Rectal smooth muscle tissue (tissue), 1 donor: ENCODE measurements around the gene FADD.

Source experiments
- H3K27ac ChIP-seq: one replicate; pipeline ENCODE4 v1.7.0; 2013; ENCODE audit warnings: low read depth, low read length, inconsistent platforms
- H3K27me3 ChIP-seq: one replicate; pipeline ENCODE4 v1.7.0; 2013; ENCODE audit warnings: low read length; ENCODE audit not compliant: control insufficient read depth, insufficient read depth
- H3K36me3 ChIP-seq: one replicate; pipeline ENCODE4 v1.7.0; 2013; ENCODE audit warnings: low read length; ENCODE audit not compliant: control insufficient read depth, insufficient read depth
- H3K4me1 ChIP-seq: one replicate; pipeline ENCODE4 v1.7.0; 2013; ENCODE audit warnings: low read length; ENCODE audit not compliant: control insufficient read depth, insufficient read depth
- H3K4me3 ChIP-seq: one replicate; pipeline ENCODE4 v1.7.0; 2013; ENCODE audit warnings: low read length
- H3K9ac ChIP-seq: one replicate; pipeline ENCODE4 v1.7.0; 2013; ENCODE audit warnings: low read length

Gene FADD

DNA sequence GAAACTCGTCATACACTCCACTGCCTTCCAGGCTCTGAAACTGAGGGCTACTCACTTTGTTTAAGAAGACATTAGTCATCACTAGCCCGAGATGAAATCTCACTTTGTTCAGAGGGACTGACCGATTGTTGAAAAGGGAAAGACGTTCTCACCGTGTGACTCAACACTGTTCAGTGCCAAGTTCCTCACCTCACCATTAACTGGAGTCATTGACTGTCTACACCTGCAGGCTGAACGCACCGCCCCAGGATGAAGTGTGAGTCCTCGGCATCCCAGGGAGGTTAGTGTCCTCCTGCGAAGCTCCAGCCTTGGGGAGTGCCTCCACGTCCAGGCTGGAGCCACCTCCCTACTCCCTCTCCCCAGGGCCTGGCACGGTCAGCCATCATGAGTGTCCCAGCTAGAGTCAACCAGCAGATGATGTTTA, 30.4 kb downstream of the FADD start:
- Histone ChIP-seq H3K36me3 (no peaks in the 10 kb centered on the region), H3K4me3 (no peak overlapping the region), H3K27me3 (no peaks in the 10 kb centered on the region), H3K4me1 (no peaks in the 10 kb centered on the region), H3K27ac (no peak overlapping the region), H3K9ac (no peak overlapping the region)

DNA sequence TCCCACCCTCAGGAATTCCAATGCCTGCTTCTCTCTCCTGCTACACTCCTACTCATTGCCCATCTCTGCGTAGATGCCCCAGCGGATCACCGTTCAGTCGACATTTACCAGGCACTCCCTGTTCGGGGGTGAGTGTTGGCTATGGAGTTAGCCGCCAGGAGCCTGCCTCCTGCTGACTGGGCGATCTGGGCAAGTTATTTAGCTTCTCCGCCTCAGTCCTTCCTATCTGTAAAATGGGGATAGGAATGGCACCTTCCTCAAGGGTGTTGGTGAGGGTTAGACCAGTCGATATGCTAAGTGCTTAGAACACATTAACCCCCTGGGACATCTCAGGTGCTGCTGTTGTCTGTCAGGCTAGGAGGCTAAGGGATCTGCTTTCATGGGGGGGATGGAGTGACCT, 30.9 kb downstream of the FADD start:
- H3K4me3 ChIP-seq = no peak overlapping the region
- no peak overlapping the region for H3K9ac ChIP-seq
- no peak overlapping the region for H3K27ac ChIP-seq
- no peaks in the 10 kb centered on the region for H3K4me1 ChIP-seq
- no peaks in the 10 kb centered on the region for H3K36me3 ChIP-seq
- no peaks in the 10 kb centered on the region for H3K27me3 ChIP-seq

DNA sequence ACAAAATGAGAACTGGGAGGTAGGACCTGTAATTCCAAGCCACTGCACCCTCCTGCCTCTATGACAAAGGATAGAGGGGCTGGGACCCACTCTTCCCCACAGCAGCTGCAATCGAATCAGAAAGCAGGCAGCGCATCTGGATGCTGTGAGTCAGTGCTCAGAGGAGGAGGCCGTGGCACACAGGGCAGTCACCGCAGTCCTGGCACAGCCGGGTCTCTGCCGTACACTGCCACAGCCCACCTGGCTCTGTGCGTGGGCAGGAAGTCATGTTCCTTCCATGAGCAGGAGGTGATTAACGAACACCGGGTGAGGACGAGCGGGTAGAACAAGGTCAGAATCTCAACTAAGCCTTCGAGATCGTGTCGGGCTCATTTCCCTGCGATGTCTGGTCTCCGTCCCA, 37.2 kb downstream of the FADD start:
- H3K27me3 ChIP-seq = peaks cover 4% of the 10 kb centered on the region
- no peaks in the 10 kb centered on the region for H3K36me3 ChIP-seq
- no peak overlapping the region for H3K4me3 ChIP-seq
- H3K9ac ChIP-seq = no peak overlapping the region
- no peak overlapping the region for H3K27ac ChIP-seq
- no peaks in the 10 kb centered on the region for H3K4me1 ChIP-seq

DNA sequence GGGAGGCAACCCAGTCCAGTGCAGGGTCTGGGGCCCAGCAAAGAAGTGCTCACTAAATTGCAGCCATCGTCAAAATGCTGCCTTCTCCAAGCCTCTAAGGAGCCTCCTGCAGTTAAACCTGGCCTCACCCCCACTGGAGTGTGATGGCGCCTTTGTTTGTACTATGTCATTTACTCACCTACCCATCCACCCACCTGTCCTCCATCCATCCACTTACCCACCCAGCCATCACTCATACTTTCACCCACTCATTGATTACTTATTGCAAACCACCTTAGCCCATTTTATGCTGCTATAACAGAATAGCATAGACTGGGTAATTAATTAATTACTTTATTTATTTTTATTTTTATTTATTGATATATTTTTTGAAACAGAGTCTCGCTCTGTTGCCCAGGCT, 38.6 kb downstream of the FADD start:
- peaks cover 4% of the 10 kb centered on the region for H3K27me3 ChIP-seq
- no peak overlapping the region for H3K4me3 ChIP-seq
- no peak overlapping the region for H3K9ac ChIP-seq
- H3K4me1 ChIP-seq = no peaks in the 10 kb centered on the region
- no peak overlapping the region for H3K27ac ChIP-seq
- no peaks in the 10 kb centered on the region for H3K36me3 ChIP-seq

DNA sequence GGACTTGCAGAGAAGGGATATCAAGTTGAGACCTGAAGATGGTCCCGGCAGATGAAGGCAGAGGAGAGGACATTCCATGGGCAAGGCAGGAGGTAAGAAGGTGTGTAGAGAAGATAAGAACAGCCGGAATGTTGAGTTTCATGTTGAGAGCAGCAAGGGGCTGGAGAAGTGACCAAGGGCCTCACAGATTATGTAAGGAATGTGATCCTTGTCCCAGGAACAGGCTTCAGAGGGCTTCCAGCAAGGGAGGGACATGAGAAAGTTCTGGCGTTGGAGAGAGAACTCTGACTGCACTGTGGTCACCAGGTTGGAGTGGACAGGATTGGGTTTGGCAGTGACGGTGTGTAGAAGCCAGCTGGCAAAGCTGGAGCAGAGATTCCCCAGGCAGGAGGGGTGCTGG, 39.8 kb downstream of the FADD start:
- H3K4me1 ChIP-seq = no peaks in the 10 kb centered on the region
- no peak overlapping the region for H3K4me3 ChIP-seq
- no peaks in the 10 kb centered on the region for H3K36me3 ChIP-seq
- no peak overlapping the region for H3K27ac ChIP-seq
- no peak overlapping the region for H3K9ac ChIP-seq
- H3K27me3 ChIP-seq = peaks cover 4% of the 10 kb centered on the region

DNA sequence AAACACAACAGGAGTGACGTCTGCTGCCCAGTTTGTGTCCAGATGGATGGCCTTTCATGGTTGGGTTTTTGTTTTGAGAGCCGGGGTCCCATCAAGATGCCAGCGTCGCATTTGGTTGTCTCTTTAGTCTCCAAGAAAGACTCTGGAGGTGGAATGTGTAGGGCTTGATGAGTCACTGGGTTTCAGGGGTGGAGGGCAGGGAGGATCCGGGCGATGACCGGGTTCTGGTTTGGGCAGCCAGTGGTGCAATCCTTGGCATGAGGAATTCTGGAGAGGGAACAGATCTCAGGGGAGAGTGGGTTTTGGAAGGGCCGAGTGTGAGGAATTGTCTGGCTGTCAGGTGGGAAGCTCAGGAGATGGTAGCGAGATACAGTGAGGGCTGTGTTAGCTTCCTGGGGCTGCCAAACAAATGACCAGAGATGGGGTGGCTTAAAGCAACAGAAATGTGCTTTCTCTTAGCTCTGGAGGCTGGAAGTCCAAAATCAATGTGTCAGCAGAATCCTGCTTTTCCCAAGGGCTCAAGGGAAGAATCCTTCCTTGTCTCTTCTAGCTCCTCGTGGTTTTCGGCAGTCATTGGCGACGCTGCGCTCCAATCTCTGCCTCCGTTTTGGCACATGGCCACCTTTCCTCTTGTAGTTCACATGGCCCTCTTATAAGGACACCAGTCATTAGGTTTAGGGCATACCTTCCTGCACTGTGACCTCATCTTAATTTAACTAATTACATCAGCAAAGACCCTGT, 41.0 kb downstream of the FADD start:
- Histone ChIP-seq H3K4me1 (no peaks in the 10 kb centered on the region), H3K27ac (no peak overlapping the region), H3K4me3 (no peak overlapping the region), H3K27me3 (peaks cover 4% of the 10 kb centered on the region), H3K9ac (no peak overlapping the region), H3K36me3 (no peaks in the 10 kb centered on the region)

DNA sequence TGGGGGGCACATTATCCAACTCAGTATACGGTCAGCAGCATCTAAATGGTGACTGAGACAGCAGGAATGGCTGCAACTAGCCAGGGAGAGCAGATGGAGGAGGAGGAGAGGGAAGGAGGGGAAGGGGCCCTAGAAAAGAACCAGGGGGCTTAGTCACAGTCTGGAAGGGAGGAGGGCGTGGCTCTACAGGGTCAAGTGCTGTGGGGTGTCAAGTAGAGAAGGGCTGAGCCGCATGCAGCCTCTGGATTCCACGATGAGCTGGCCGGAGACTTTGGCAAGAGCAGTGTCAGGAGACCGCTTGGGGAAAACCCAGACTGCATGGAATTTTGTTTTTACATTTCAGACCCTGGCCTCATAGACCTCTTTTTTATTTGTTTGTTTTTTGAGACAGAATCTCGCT, 41.6 kb downstream of the FADD start:
- Histone ChIP-seq H3K9ac (no peak overlapping the region), H3K36me3 (no peaks in the 10 kb centered on the region), H3K4me3 (no peak overlapping the region), H3K27me3 (peaks cover 4% of the 10 kb centered on the region), H3K27ac (no peak overlapping the region), H3K4me1 (no peaks in the 10 kb centered on the region)

DNA sequence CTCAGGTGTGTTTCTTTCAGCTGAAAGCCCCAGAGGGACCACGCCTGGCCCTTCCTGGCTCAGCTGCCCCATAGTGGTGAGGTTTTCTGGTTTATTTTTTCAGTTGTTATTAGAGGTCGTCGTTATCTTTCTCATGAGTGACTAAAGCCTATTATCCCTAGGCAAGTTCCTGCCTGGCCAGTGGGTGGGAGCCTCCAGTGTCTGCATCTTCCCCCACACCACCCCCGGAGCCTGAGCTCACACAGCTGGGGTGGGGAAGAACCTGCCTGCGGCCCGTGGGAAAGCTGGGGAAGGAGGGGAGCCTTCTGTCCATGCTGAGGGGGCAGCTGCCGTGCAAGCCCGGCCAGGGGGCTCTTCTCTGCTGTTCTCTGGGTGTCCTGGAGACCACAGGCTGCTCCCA, 43.1 kb downstream of the FADD start:
- Histone ChIP-seq H3K36me3 (no peaks in the 10 kb centered on the region), H3K4me3 (no peak overlapping the region), H3K27me3 (no peaks in the 10 kb centered on the region), H3K27ac (no peak overlapping the region), H3K9ac (no peak overlapping the region), H3K4me1 (no peaks in the 10 kb centered on the region)

DNA sequence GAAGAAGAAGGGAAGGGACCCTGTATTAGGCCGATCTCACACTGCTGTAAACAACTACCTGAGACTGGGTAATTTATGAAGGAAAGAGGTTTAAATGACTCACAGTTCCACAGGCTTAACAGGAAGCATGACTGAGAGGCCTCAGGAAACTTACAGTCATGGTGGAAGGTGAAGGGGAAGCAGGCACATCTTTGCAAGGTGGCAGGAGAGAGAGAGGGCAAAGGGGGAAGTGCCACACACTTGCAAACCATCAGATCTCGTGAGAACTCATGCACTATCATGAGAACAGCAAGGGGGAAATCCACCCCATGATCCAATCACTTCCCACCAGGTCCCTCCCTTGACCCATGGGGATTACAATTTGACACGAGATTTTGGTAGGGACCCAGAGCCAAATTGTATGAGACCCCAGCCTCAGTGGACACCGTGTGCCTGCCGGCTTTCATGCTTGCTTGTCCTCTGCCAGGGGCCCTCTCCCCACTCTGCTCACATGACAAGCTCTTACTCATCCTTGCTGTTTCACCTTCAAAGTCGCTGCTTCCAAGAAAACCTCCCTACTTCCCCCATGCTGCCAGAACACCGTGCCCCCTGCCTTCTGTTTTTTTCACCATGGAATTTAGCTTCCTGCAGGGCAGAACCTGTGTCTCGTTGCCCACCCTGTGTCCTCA, 44.1 kb downstream of the FADD start:
- no peaks in the 10 kb centered on the region for H3K36me3 ChIP-seq
- H3K4me3 ChIP-seq = no peak overlapping the region
- no peaks in the 10 kb centered on the region for H3K27me3 ChIP-seq
- no peaks in the 10 kb centered on the region for H3K4me1 ChIP-seq
- H3K9ac ChIP-seq = no peak overlapping the region
- H3K27ac ChIP-seq = no peak overlapping the region

DNA sequence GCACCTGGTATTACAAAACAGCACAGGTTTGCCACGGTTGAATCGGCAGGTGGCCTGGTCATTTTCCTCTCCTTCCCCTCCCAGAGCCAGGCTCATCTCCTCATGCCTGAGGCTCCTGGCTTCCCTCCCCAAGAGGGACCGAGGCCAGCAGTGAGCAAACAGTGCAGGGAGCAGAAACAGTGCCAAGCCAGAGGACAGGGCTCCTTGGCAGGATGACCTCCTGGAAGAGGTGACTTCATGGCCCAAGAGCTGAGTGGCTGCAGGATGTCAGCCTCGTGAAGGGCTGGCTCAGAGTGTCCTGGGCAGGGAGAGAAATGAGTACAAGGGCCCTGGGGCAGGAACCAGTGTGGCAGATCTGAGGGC, 44.6 kb downstream of the FADD start:
- Histone ChIP-seq H3K9ac (no peak overlapping the region), H3K27ac (no peak overlapping the region), H3K4me1 (no peaks in the 10 kb centered on the region), H3K4me3 (no peak overlapping the region), H3K36me3 (no peaks in the 10 kb centered on the region), H3K27me3 (no peaks in the 10 kb centered on the region)

DNA sequence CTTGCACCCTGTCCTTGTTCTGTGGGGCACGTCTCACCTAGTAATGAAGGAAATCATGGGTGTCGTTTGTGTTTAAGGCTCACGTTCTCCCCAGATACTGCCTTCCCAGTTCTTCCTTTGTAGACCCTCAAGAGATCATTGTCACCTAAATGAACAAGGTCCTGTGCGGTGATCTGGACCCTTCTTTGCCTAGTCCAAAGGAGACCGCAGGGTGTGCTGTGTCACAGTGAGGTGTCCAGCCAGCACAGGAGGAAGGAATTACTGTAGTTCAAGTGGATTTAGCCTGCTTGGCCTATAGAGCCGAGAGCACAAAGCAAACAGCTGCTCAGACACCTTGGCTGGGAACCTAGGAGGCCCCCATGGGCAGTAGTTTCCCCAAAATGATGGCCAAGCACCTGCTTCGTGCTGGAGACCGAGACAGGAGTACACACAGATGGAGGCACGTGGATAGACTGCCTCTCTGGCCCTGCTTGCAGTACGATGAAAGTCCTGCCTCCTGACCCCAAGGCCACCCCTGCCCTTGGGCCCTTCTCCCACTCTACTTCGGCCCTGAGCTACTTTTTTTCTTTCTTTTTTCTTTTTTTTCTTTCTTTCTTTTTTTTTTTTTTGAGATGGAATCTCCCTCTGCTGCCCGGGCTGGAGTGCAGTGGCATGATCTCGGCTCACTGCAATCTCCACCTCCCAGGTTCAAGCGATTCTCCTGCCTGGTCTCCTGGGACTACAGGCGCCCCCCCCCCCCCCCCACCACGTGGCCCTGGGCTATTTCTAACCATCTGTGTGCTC, 48.0 kb downstream of the FADD start:
- Histone ChIP-seq H3K4me1 (no peaks in the 10 kb centered on the region), H3K9ac (no peak overlapping the region), H3K36me3 (no peaks in the 10 kb centered on the region), H3K4me3 (no peak overlapping the region), H3K27ac (no peak overlapping the region), H3K27me3 (peaks cover 2% of the 10 kb centered on the region)

DNA sequence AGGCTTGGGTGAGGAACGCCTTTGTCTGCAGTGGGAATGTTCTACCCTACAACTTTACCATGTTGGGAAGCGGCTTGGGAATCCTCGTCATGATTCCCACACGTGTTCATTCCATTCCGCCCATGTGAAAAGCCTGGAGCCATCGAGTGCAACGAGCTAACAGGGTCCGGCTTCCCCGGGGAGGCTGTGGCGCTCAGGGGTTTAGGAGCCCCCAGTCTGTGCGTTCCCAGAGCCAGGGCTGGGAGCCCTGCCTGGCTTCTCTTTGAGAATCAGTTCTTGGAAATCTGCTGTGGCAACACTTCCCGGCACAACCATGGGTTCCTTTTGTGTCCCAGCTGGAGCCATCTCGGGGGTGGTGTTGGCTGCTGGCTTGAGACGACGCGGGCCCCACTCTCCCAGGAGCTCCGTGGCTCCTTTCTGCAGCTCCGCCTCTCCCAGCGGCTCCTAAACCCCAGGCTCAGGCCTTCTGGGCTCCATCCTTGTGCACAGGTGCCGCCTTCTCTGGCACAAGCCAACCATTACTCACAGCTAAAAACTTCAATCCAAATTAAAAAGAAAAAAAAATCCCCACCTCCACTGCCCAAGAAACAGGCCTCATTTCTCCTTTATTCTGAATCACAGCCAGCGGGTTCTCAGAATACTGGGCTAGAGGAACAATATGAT, 48.7 kb downstream of the FADD start:
- H3K9ac ChIP-seq = no peak overlapping the region
- H3K4me3 ChIP-seq = no peak overlapping the region
- no peaks in the 10 kb centered on the region for H3K4me1 ChIP-seq
- H3K36me3 ChIP-seq = no peaks in the 10 kb centered on the region
- peaks cover 2% of the 10 kb centered on the region for H3K27me3 ChIP-seq
- H3K27ac ChIP-seq = no peak overlapping the region
